Measurements from ENCODE around the gene DGCR6L.
"Not testable (repeated sequence)": the region's sequence is repeated elsewhere in the genome, so short reads cannot be mapped to it uniquely, and the experiment has no call there.

GRCh38 chr22:20313306-20314077 lies 6.4 kb downstream of the DGCR6L start:
- TF ChIP-seq CTCF (IDR thresholded peaks at IDR 0.05; ENCODE audit: insufficient read depth, low read depth, low read length); EZH2 (IDR thresholded peaks at IDR 0.05; ENCODE audit: insufficient read depth, low read length): not testable (repeated sequence)

Measured in astrocyte (in vitro differentiated cells and primary cell).